GM18907 (cell line): Measurements from ENCODE around the gene UGT3A1.
"Not testable (repeated sequence)": the region's sequence is repeated elsewhere in the genome, so short reads cannot be mapped to it uniquely, and the experiment has no call there.

Experiments used
- ATAC-seq: cut with Tn5 transposase; IDR thresholded peaks from one replicate; pipeline ENCODE4 v1.9.1; 2021; ENCODE audit warnings: mild to moderate bottlenecking, moderate library complexity; ENCODE audit not compliant: unreplicated experiment

Gene UGT3A1

GRCh38 chr5:35990941-35991611 lies at the start of gene UGT3A1:
UGT3A1 (minus strand) TSS chr5:35991390; CDS start chr5:35991240, 150 bp downstream.
- ATAC-seq = no peak

GRCh38 chr5:36035696-36036095 lies 44.5 kb upstream of the UGT3A1 start:
- no peak for ATAC-seq

DNA sequence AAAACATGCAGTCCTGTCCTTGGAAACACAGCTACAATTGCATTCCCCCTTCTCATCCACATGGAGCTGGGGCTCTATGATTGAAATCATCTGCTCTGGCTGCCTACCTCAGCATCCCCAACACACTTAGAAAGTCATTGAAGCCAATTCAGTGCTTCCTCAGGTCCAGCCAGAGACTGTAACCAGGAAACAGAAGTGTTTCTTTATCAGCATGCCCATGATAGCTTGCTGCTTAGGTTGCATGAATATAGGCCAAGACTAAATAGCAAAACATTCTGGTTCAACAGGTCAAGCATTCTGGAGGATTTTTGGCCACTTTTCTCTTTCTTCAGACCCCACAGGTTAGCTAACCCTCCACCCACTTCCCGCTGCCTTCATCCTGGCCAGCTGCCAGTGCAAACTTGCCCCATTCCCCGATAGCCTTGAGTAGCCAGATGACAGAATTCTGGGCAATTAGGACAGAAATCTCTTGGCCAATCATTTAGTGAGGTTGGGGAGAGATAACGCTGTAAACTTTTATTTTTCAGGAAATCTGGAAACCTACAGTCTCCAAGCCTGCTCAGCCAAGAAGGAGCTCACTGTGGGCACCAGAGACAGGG lies 43.4 kb upstream of the UGT3A1 start:
- ATAC-seq = not testable (repeated sequence)

- ATAC-seq = no peak
Measured at GRCh38 chr5:36033486-36033885, 42.3 kb upstream of the UGT3A1 start.

GRCh38 chr5:36033047-36033446 lies 41.9 kb upstream of the UGT3A1 start:
- ATAC-seq = no peak

GRCh38 chr5:36031223-36031622 lies 40.0 kb upstream of the UGT3A1 start:
- no peak for ATAC-seq

- ATAC-seq = no peak
Measured at GRCh38 chr5:36029914-36030313, 38.7 kb upstream of the UGT3A1 start.

DNA sequence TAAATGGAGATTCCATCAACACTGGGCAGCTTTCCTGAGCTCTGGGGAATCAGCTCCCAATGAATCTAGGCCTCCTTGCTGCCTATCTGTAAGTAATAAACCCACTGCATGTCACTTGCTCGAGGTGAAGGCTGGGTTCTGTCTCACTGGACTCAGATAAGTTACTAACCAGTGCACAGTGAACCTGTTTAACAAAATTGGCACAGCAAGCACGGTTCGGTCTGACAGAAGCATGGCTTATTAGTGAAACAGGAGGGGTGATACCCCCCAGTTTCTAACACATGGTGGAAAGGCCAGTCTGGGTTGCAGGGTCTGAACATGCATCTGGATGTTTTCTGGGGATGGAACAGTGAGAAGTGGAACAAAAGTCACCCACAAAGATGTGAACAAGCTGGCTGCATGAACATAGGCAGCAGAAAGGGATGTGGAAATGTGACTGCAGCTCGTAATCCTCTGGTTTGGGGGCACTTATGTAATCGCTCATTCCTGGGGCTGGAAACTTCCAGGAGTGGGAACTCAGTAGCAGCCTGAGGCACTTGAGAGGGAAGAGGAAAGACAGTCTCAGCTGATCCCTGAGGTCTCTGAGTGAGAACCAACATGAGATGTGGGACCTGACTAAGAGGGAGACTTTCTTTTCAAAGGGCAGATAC lies 37.8 kb upstream of the UGT3A1 start:
- no peak for ATAC-seq

DNA sequence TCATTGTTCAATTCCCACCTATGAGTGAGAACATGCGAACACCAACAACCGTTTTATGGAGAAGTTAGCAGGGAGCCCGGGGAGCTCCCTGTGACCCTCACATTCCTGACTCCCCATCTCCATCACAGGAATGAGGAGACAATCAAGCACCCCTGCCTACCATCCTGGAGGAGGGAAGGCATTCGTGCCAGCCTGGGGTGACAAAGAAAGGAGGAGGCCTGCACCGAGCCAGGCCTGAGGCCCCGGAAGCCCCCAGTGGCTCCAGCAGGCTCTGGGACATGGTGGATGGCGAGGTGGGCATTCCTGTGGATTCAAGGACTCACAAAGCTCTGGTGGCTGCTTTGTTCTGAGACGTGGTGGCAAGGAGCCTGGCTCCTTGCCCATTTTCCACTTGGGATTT lies 36.5 kb upstream of the UGT3A1 start:
- no peak for ATAC-seq

DNA sequence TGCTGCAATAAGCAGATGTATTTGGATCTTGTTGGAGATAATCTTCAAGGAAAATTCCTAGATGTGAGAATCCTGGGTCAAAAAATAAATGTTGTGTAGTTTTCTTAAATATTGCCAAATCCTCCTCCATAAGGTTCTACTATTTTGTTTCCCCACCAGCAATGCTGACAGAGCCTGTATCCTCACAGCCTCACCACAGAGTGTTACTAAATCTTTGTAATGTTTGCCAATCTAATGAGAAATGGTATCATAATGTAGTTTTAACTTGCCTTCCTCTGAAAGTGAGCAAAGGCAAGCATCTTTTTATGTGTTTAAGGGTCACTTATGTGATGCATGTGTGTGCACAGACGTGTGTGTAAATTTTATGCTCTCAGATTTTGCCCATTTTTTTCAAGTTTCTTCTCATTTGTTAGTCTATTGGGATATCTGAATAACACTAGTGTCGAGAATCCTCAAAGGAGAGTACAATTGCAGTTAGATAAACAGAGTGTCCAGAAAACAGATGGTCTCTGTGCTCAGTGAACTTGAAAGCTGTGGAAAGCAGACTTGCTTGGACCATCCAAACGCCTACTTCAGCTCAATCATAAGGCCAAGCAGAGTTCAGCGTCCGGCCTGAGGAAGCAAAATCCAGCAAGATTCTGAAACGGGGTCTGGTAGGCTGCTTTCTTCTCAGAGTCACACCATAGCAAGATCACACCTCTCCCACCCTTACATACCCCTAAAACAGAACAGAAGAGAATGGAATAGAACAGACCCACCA lies 35.7 kb upstream of the UGT3A1 start:
- no peak for ATAC-seq

- ATAC-seq = not testable (repeated sequence)
Measured at GRCh38 chr5:36022246-36022645, 31.1 kb upstream of the UGT3A1 start.

DNA sequence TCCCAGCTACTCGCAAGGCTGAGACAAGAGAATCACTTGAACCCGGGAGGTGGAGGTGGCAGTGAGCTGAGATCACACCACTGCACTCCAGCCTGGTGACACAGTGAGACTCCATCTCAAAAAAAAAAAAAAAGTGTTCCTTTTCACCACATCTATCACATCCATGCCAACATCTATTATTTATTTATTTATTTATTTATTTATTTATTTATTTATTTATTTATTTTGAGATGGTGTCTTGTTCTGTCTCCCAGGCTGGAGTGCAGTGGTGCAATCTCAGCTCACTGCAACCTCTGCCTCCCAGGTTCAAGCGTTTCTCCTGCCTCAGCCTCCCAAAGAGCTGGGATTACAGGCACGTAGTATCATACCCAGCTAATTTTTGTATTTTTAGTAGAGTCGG lies 28.4 kb upstream of the UGT3A1 start:
- not testable (repeated sequence) for ATAC-seq

GRCh38 chr5:36017622-36018021 lies 26.4 kb upstream of the UGT3A1 start:
- no peak for ATAC-seq

DNA sequence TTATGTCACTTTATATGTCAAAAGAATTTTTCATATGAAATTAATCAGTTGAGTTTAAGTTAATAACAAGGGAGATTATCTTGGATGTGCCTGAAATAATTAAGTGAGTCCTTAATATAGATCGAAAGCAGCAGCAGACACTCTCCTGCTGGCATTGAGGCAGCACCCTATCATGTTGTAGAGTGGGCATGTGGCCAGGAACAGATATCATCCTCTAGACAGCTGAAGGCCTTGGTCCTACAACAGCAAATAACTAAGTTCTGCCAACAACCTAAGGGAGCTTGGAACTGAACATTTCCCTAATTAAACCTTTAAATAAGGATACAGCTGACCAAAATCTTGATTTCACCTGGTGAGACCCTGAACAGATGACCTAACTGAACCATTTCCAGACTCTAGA lies 25.8 kb upstream of the UGT3A1 start:
- ATAC-seq = no peak

GRCh38 chr5:36013182-36013581 lies 22.0 kb upstream of the UGT3A1 start:
- ATAC-seq = no peak

DNA sequence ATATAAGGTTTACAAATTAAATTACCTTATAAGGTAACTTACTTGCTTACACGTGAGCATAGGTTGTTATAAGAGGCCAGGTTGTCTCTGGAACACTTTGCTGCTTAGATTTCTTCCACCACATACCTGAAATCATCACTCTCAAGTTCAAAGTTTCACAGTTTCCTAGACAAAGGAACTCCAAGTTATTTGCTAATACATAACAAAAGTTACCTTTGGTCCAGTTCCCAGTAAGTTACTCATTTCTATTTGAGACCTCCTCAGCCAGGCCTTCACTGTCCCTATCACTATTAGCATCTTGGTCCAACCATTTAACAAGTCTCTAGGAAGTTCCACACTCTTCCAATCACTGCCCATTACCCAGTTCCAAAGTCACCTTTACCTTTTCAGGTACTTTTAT lies 18.5 kb upstream of the UGT3A1 start:
- ATAC-seq = no peak

GRCh38 chr5:36007366-36007765 lies 16.2 kb upstream of the UGT3A1 start:
- no peak for ATAC-seq

DNA sequence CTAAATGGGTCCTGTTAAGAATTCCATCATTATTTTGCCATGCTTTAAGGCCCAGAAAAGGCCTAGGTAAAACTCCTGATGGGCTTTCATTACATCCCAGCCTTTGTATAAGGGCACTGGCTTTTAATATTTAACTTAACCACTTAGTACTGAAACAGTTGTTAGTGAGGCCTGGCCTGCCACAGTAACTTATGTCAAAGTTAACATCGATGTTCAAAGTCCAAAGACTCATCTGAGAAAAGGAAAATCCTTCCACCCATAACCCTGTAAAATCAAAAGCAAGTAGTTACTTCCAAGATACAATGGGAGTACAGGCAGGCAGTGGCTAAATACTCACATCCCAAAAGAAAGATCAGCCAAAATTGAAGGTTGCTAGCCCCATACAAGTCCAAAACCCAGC lies 15.0 kb upstream of the UGT3A1 start:
- no peak for ATAC-seq

- no peak for ATAC-seq
Measured at GRCh38 chr5:36001032-36001431, 9.8 kb upstream of the UGT3A1 start.

- ATAC-seq = no peak
Measured at GRCh38 chr5:35999547-35999946, 8.4 kb upstream of the UGT3A1 start.

DNA sequence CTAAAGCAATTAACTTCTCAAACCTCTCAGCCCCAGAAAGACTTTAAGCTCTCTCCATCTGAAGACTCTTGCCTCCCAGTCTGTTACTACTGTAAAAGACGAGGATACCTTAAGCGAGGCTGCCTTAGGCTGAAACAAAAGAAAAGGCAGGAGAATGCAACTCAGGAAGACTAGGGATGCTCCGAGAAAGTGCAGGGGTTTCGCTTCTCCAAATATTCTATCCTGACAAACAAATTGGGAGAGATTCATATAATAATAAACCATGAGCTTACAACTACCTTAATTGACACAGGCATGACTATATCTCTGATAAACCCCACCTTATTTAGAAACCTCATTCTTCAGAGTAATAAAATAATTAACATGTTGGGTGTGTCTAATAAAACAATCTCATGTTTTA lies 4.9 kb upstream of the UGT3A1 start:
- ATAC-seq = no peak

DNA sequence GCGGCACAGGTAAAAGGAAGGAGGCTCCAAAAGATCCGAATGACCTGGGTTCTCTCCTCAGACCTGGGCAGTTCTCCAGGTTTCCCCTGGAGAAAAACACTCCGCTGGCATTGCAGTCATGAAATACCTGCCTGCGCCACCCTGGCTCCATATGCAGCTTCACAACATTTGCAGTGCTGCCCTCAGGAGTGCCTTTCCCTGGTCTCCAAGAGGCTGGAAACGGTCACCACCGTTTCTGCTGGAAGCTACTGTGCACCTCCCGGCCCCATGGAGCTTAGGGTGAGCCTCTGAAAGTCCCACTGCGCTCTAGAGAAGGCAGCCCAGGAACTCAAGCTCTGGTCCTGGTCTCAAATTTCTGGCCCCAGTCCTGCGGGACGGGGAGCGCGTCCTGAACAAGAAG lies 670 bp downstream of the UGT3A1 start:
- ATAC-seq = no peak
